CD14-positive monocyte (primary cell): Measurements from ENCODE around the gene BRMS1L. TPM values are rescaled to one million over a fixed set of nuclear protein-coding genes. Genes with fewer than 3 reads are reported as not detected.
A peak's percentile ranks its signal among the peaks of the same experiment; 100 is the strongest.

Source experiments
- DNase-seq, 3 donors: peaks; one replicate each; pipeline ENCODE4 v3.0.0-alpha.2; 2011 to 2022
- H2AFZ ChIP-seq: 2 replicates; pipeline ENCODE4 v1.6.0; 2012; ENCODE audit warnings: mild to moderate bottlenecking, low read depth, low read length, inconsistent platforms; ENCODE audit not compliant: insufficient read depth, poor library complexity, severe bottlenecking
- H3K27ac ChIP-seq, 2 donors: 1 replicate in 1 of 2; 2 replicates in 1 of 2; pipeline ENCODE4 v1.5.1; 2012 to 2013; ENCODE audit warnings: low read length in 2 of 2, control low read depth in 1 of 2, inconsistent platforms in 1 of 2, low read depth in 1 of 2, mild to moderate bottlenecking in 1 of 2
- H3K27me3 ChIP-seq, 2 donors: one replicate each; pipeline versions ENCODE4 v1.6.0 to v1.6.1; 2011 to 2013; ENCODE audit warnings: low read length in 2 of 2; ENCODE audit not compliant: control insufficient read depth in 2 of 2, insufficient read depth in 2 of 2
- H3K36me3 ChIP-seq, 2 donors: replicated peaks in 1 of 2; 1 replicate in 1 of 2; 2 replicates in 1 of 2; pipeline versions ENCODE4 v1.5.1 to v1.6.1; 2012 to 2013; ENCODE audit warnings: low read length in 2 of 2, control low read depth in 1 of 2, inconsistent platforms in 1 of 2, mild to moderate bottlenecking in 1 of 2; ENCODE audit not compliant: insufficient read depth in 2 of 2, control insufficient read depth in 1 of 2
- H3K4me1 ChIP-seq, 2 donors: 1 replicate in 1 of 2; 2 replicates in 1 of 2; pipeline versions ENCODE4 v1.5.1 to v1.6.1; 2012 to 2013; ENCODE audit warnings: low read length in 2 of 2, control low read depth in 1 of 2, inconsistent platforms in 1 of 2, mild to moderate bottlenecking in 1 of 2, moderate library complexity in 1 of 2; ENCODE audit not compliant: insufficient read depth in 2 of 2, control insufficient read depth in 1 of 2
- H3K4me2 ChIP-seq: replicated peaks from 2 replicates; pipeline ENCODE3; 2012; ENCODE audit warnings: low read length, moderate library complexity, mild to moderate bottlenecking; ENCODE audit not compliant: poor library complexity, severe bottlenecking; ENCODE audit errors: extremely low read depth
- H3K4me3 ChIP-seq, 3 experiments: fragments of 200-600 bp in 1 of 3; sonication (generic) in 1 of 3; replicated peaks in 1 of 3; 1 replicate in 2 of 3; 2 replicates in 1 of 3; pipeline ENCODE4 v1.5.1; 2011 to 2013; ENCODE audit warnings: low read length in 3 of 3, mild to moderate bottlenecking in 3 of 3, control low read depth in 2 of 3, low read depth in 2 of 3, inconsistent platforms in 1 of 3, moderate library complexity in 1 of 3
- H3K79me2 ChIP-seq: 2 replicates; pipeline ENCODE4 v1.6.0; 2012; ENCODE audit warnings: mild to moderate bottlenecking, control low read depth, inconsistent platforms, low read length, moderate library complexity; ENCODE audit not compliant: insufficient read depth
- H3K9ac ChIP-seq: 2 replicates; pipeline ENCODE4 v1.6.0; 2017; ENCODE audit warnings: low read length, mild to moderate bottlenecking; ENCODE audit not compliant: insufficient read depth, poor library complexity, severe bottlenecking
- H3K9me3 ChIP-seq, 2 donors: replicated peaks in 1 of 2; 1 replicate in 1 of 2; 2 replicates in 1 of 2; pipeline versions ENCODE4 v1.5.1 to v1.6.1; 2012 to 2013; ENCODE audit warnings: low read length in 2 of 2, control low read depth in 1 of 2; ENCODE audit not compliant: control insufficient read depth in 1 of 2, insufficient read depth in 1 of 2
- H4K20me1 ChIP-seq: 2 replicates; pipeline ENCODE4 v1.6.0; 2012; ENCODE audit warnings: mild to moderate bottlenecking, low read length, control low read depth, moderate library complexity; ENCODE audit not compliant: insufficient read depth
- H3K27ac Mint-ChIP-seq, 7 donors: one replicate each; pipeline ENCODE4 v1.8.0; 2020; ENCODE audit warnings: mild to moderate bottlenecking in 7 of 7, mixed read lengths in 7 of 7, moderate library complexity in 6 of 7, inconsistent platforms in 2 of 7
- H3K27me3 Mint-ChIP-seq, 3 donors: one replicate each; pipeline ENCODE4 v1.8.0; 2021 to 2022; ENCODE audit warnings: low read depth in 3 of 3, mild to moderate bottlenecking in 3 of 3, mixed read lengths in 3 of 3, moderate library complexity in 3 of 3, inconsistent platforms in 1 of 3
- H3K36me3 Mint-ChIP-seq, 2 donors: one replicate each; pipeline ENCODE4 v1.8.0; 2020; ENCODE audit warnings: mixed read lengths in 2 of 2, inconsistent platforms in 1 of 2, mild to moderate bottlenecking in 1 of 2
- H3K4me1 Mint-ChIP-seq: one replicate; pipeline ENCODE4 v1.8.0; 2020; ENCODE audit warnings: mild to moderate bottlenecking, mixed read lengths
- H3K4me3 Mint-ChIP-seq, 2 donors: one replicate each; pipeline ENCODE4 v1.8.0; 2020; ENCODE audit warnings: mild to moderate bottlenecking in 2 of 2, mixed read lengths in 2 of 2, moderate library complexity in 1 of 2
- H3K9me3 Mint-ChIP-seq, 7 donors: one replicate each; pipeline ENCODE4 v1.8.0; 2020 to 2022; ENCODE audit warnings: mixed read lengths in 7 of 7, mild to moderate bottlenecking in 6 of 7, moderate library complexity in 6 of 7, inconsistent platforms in 2 of 7
- CTCF ChIP-seq: fragments of 200-600 bp; IDR thresholded peaks from one replicate; pipeline ENCODE4 v1.8.0; 2022; ENCODE audit warnings: antibody characterized with exemption, mild to moderate bottlenecking
- WGBS: methylation state at CpG from one replicate; pipeline ENCODE4 v1.1.5; 2013; ENCODE audit warnings: missing lambda C conversion rate; ENCODE audit not compliant: insufficient coverage; 5-methylcytosine and 5-hydroxymethylcytosine counted together
- intact Hi-C, 2 donors: fragments of 100-400 bp; cut with micrococcal nuclease; formaldehyde crosslinking; loops; one replicate each; pipeline versions ENCODE4 v1.15.0 to v1.15.1; 2023
- polyA plus RNA-seq, 3 donors: library from polyadenylated mRNA; depleted of rRNA in 1 of 3; unstranded in 2 of 3; stranded (reverse) in 1 of 3; fragments of 300-500 nt in 2 of 3; fragments of >200 nt in 1 of 3; fragmentation: Illumina TruSeq in 2 of 3; gene quantifications; 1 replicate in 2 of 3; 2 replicates in 1 of 3; pipeline ENCODE4 v1.2.3, GENCODE V29; 2012 to 2021

Gene BRMS1L
- polyA plus RNA-seq, 3 donors, result 0.86 to 2.1 (median 1.7) TPM

DNA sequence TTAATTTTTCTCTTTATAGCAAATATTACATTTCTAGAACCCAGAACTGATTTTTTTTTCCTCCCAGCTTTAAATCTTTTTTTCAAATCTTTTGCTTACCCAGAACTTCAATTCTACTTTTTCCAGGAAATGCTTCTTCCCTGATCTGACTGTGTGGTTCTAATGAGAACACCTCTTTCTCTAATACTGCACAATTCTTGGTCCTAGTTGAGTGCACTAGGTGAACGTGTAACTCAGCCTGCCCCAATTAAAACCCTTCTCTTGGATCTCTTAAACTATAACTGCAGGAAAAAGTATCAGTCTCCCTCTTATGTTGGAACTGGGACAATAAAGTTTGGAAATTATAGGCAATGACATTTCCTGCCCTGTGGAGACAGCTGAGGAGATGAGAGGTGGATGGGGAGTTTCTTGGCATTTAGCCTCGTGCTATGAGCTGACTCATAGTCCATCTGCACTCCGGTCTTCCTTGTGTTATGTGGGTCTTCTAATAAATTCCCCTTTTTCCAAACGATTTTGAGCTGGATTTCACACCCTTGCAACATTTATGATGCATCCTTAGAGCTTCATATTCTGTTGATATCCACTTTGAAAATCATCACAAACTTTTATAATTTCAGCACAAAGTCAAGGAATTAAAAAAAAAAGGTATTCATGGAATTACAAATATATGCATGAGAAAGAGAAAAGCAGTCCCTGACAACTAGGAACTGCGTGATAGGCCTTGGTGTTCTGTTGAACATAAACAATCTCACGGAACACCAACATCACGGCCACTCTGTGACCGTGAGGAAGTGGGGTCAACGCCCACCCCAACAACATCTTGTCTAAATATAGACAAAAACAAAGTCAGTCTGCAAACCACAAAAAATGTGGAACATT lies 52.4 kb downstream of the BRMS1L start:
- H3K4me3 Mint-ChIP-seq, result no peak overlapping the region
- intact Hi-C loops, result no loop called here
- H3K27me3 Mint-ChIP-seq, result peaks cover 0 to 3% (median 0%) of the 10 kb centered on the region in 3 donors
- no peak overlapping the region for H3K27ac Mint-ChIP-seq
- H3K9ac ChIP-seq, result no peak overlapping the region
- peaks cover 13% of the 10 kb centered on the region for H3K4me1 Mint-ChIP-seq
- DNase-seq, result peak in 1 of 3 donors; percentile 55
- no peak overlapping the region for H3K4me3 ChIP-seq
- H3K79me2 ChIP-seq, result no peaks in the 10 kb centered on the region
- no peak for TF ChIP-seq CTCF
- no peaks in the 10 kb centered on the region for H3K36me3 ChIP-seq
- H3K27ac ChIP-seq, result no peak overlapping the region
- H3K36me3 Mint-ChIP-seq, result no peaks in the 10 kb centered on the region
- no peaks in the 10 kb centered on the region for H3K27me3 ChIP-seq
- peak overlapping the region; percentile 6 for H3K4me2 ChIP-seq
- H4K20me1 ChIP-seq, result no peaks in the 10 kb centered on the region
- peaks cover 4 to 10% of the 10 kb centered on the region in 2 donors for H3K4me1 ChIP-seq
- H2AFZ ChIP-seq, result no peak overlapping the region
- H3K9me3 Mint-ChIP-seq, result peaks cover 0 to 2% (median 0%) of the 10 kb centered on the region in 7 donors
- H3K9me3 ChIP-seq, result no peaks in the 10 kb centered on the region
- no CpG with 5 or more reads among the region's 9 CpGs for WGBS

GRCh38 chr14:35879151-35879648 lies 53.1 kb downstream of the BRMS1L start:
- Histone ChIP-seq H3K9me3 (no peaks in the 10 kb centered on the region), H3K79me2 (no peaks in the 10 kb centered on the region), H3K4me3 (no peak overlapping the region), H3K27ac (no peak overlapping the region), H3K9ac (no peak overlapping the region), H3K36me3 (no peaks in the 10 kb centered on the region), H3K27me3 (no peaks in the 10 kb centered on the region), H3K4me2 (no peak overlapping the region), H4K20me1 (no peaks in the 10 kb centered on the region), H3K4me1 (peaks cover 4 to 10% of the 10 kb centered on the region in 2 donors), H2AFZ (no peak overlapping the region)
- Mint-ChIP-seq H3K9me3 (no peaks in the 10 kb centered on the region), H3K27me3 (peaks cover 0 to 3% (median 0%) of the 10 kb centered on the region in 3 donors), H3K4me1 (peaks cover 13% of the 10 kb centered on the region), H3K36me3 (no peaks in the 10 kb centered on the region), H3K27ac (peak overlapping the region in 1 of 7 donors; percentile 1), H3K4me3 (no peak overlapping the region)
- intact Hi-C loops, result no loop called here
- no peak for TF ChIP-seq CTCF
- no CpG with 5 or more reads among the region's 2 CpGs for WGBS
- peak in 1 of 3 donors; percentile 49 for DNase-seq
